Stomach smooth muscle (tissue), 2 donors: Measurements from ENCODE around the gene KNG1.
"Not testable (repeated sequence)": the region's sequence is repeated elsewhere in the genome, so short reads cannot be mapped to it uniquely, and the experiment has no call there.

Source experiments
- H3K27ac ChIP-seq: one replicate; pipeline ENCODE4 v1.7.0; 2013; ENCODE audit warnings: mild to moderate bottlenecking, low read length, inconsistent platforms
- H3K27me3 ChIP-seq, 2 donors: one replicate each; pipeline ENCODE4 v1.7.0; 2013; ENCODE audit warnings: low read length in 2 of 2; ENCODE audit not compliant: insufficient read depth in 2 of 2, control insufficient read depth in 1 of 2
- H3K36me3 ChIP-seq, 2 donors: one replicate each; pipeline ENCODE4 v1.7.0; 2013; ENCODE audit warnings: low read length in 2 of 2; ENCODE audit not compliant: control insufficient read depth in 2 of 2, insufficient read depth in 2 of 2
- H3K4me1 ChIP-seq: one replicate; pipeline ENCODE4 v1.7.0; 2013; ENCODE audit warnings: low read length; ENCODE audit not compliant: control insufficient read depth, insufficient read depth
- H3K4me3 ChIP-seq, 2 donors: one replicate each; pipeline ENCODE4 v1.7.0; 2013; ENCODE audit warnings: low read length in 2 of 2
- H3K9ac ChIP-seq, 2 donors: one replicate each; pipeline ENCODE4 v1.7.0; 2013; ENCODE audit warnings: low read length in 2 of 2, mild to moderate bottlenecking in 1 of 2
- H3K9me3 ChIP-seq, 2 donors: one replicate each; pipeline ENCODE4 v1.7.0; 2013; ENCODE audit warnings: low read length in 2 of 2; ENCODE audit not compliant: control insufficient read depth in 2 of 2
- donor health status: healthy.
- donor health status: Pancreatic carcinoma.

Gene KNG1

GRCh38 chr3:186687120-186687651, 30.0 kb upstream of the KNG1 start:
- Histone ChIP-seq H3K9ac (no peak overlapping the region), H3K4me3 (no peak overlapping the region), H3K9me3 (peaks cover 0 to 5% of the 10 kb centered on the region in 2 donors), H3K27ac (no peak overlapping the region), H3K27me3 (peaks cover 0 to 6% of the 10 kb centered on the region in 2 donors), H3K4me1 (no peaks in the 10 kb centered on the region), H3K36me3 (no peaks in the 10 kb centered on the region)

DNA sequence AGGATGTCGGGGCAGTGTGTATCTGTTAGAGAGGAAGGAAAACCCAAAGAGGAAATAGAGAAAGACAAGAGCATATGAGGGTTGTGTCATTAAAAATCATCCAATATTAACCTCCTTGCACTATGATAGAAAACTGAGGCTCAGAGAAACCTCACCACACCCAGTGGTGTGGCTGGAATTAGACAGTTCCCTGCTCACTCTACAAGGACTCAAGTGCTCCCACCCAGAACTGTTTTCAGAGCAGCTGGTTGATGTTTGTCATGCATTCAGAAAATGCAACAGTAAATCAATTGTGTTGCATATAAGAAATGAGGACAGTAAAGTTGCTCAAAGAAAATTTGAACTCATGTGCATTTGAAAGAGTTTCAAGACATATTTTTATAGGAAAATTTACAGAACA, 26.9 kb upstream of the KNG1 start:
- not testable (repeated sequence) for H3K27ac ChIP-seq, H3K36me3 ChIP-seq, H3K4me3 ChIP-seq, H3K4me1 ChIP-seq, H3K9me3 ChIP-seq, H3K27me3 ChIP-seq, H3K9ac ChIP-seq

DNA sequence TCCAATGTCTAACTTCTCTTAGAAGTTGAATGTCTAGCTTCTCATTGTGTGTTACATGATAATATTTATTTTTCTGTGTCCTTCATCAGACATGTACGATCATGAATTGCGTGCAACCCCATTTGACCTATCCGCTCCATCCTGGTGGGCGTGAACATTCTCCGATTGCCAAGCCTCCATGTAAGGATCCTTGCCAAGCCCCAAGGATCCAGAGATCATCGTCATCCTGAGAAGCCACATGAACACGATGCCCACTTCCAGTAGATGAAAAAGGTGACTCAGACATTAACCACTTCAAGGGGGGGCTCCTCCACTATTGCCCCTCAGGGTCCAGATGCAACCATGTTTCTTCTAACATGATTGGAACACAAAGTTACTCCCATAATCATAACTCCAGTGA, 25.5 kb upstream of the KNG1 start:
- Histone ChIP-seq H3K27me3 (peaks cover 0 to 6% of the 10 kb centered on the region in 2 donors), H3K27ac (no peak overlapping the region), H3K4me1 (no peaks in the 10 kb centered on the region), H3K4me3 (no peak overlapping the region), H3K9ac (no peak overlapping the region), H3K9me3 (no peaks in the 10 kb centered on the region), H3K36me3 (no peaks in the 10 kb centered on the region)

DNA sequence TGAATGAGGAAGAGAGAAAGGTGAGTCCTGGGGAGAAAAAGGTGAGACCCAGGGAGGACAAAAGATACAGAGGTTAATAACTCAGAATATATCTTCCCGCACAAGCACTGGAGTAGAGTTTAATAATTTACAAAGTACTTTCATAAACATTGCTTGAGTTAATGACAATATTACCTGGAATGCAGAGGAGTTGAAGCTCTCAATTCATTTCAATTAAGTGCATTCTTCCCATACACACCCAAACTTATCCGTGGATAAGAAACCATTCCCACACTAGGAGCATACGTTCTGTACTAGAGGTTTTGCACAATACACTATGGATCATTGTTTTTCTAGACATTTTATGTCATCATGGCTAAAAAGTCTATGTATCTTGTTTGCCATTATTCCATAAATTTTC, 23.3 kb upstream of the KNG1 start:
- Histone ChIP-seq H3K36me3 (no peaks in the 10 kb centered on the region), H3K9ac (no peak overlapping the region), H3K4me1 (no peaks in the 10 kb centered on the region), H3K27ac (no peak overlapping the region), H3K27me3 (peaks cover 0 to 6% of the 10 kb centered on the region in 2 donors), H3K9me3 (no peaks in the 10 kb centered on the region), H3K4me3 (no peak overlapping the region)

- peaks cover 0 to 6% of the 10 kb centered on the region in 2 donors for H3K27me3 ChIP-seq
- no peak overlapping the region for H3K9ac ChIP-seq
- no peak overlapping the region for H3K27ac ChIP-seq
- no peaks in the 10 kb centered on the region for H3K36me3 ChIP-seq
- H3K9me3 ChIP-seq: no peaks in the 10 kb centered on the region
- H3K4me1 ChIP-seq: no peaks in the 10 kb centered on the region
- no peak overlapping the region for H3K4me3 ChIP-seq
Measured at GRCh38 chr3:186694288-186695032, 22.7 kb upstream of the KNG1 start.

GRCh38 chr3:186696522-186696921, 20.6 kb upstream of the KNG1 start:
- Histone ChIP-seq H3K9ac (no peak overlapping the region), H3K9me3 (no peaks in the 10 kb centered on the region), H3K4me1 (no peaks in the 10 kb centered on the region), H3K4me3 (no peak overlapping the region), H3K27ac (no peak overlapping the region), H3K36me3 (no peaks in the 10 kb centered on the region), H3K27me3 (peaks cover 0 to 6% of the 10 kb centered on the region in 2 donors)

GRCh38 chr3:186697510-186697909, 19.6 kb upstream of the KNG1 start:
- no peaks in the 10 kb centered on the region for H3K9me3 ChIP-seq
- H3K4me3 ChIP-seq: no peak overlapping the region
- no peak overlapping the region for H3K9ac ChIP-seq
- no peaks in the 10 kb centered on the region for H3K36me3 ChIP-seq
- no peaks in the 10 kb centered on the region for H3K4me1 ChIP-seq
- H3K27me3 ChIP-seq: no peaks in the 10 kb centered on the region
- no peak overlapping the region for H3K27ac ChIP-seq

- H3K27me3 ChIP-seq: no peaks in the 10 kb centered on the region
- H3K9me3 ChIP-seq: no peaks in the 10 kb centered on the region
- no peak overlapping the region for H3K4me3 ChIP-seq
- H3K36me3 ChIP-seq: no peaks in the 10 kb centered on the region
- H3K4me1 ChIP-seq: no peaks in the 10 kb centered on the region
- no peak overlapping the region for H3K27ac ChIP-seq
- no peak overlapping the region for H3K9ac ChIP-seq
Measured at GRCh38 chr3:186700267-186700666, 16.9 kb upstream of the KNG1 start.

DNA sequence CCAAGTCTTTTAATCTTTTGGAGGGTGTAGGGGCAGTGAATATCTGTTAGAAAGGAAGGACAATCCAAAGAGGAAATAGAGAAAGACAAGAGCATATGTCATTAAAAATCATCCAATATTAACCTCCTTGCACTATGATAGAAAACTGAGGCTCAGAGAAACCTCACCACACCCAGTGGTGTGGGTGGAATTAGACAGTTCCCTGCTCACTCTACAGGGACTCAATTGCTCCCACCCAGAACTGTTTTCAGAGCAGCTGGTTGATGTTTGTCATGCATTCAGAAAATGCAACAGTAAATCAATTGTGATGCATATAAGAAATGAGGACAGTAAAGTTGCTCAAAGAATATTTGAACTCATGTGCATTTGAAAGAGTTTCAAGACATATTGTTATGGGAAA, 14.7 kb upstream of the KNG1 start:
- H3K9ac ChIP-seq, H3K4me3 ChIP-seq, H3K27me3 ChIP-seq, H3K4me1 ChIP-seq, H3K9me3 ChIP-seq, H3K27ac ChIP-seq, H3K36me3 ChIP-seq: not testable (repeated sequence)

- no peaks in the 10 kb centered on the region for H3K27me3 ChIP-seq
- H3K4me3 ChIP-seq: no peak overlapping the region
- H3K36me3 ChIP-seq: no peaks in the 10 kb centered on the region
- no peaks in the 10 kb centered on the region for H3K4me1 ChIP-seq
- no peaks in the 10 kb centered on the region for H3K9me3 ChIP-seq
- no peak overlapping the region for H3K9ac ChIP-seq
- H3K27ac ChIP-seq: no peak overlapping the region
Measured at GRCh38 chr3:186705882-186706780, 11.0 kb upstream of the KNG1 start.
